Measurements from ENCODE around the gene RBFOX2. TPM values are rescaled to one million over a fixed set of nuclear protein-coding genes. Genes with fewer than 3 reads are reported as not detected.

RBFOX2 gene
- total RNA-seq, 1 experiment from 2014 or later = 81.1 TPM

- Histone ChIP-seq H3K36me3 (ENCODE audit: control insufficient read depth, insufficient read depth, low read length) (no peaks in the 10 kb centered on the region), H3K4me3 (ENCODE audit: low read depth in 2 of 2, low read length in 2 of 2) (no peak overlapping the region), H3K27me3 (ENCODE audit: control insufficient read depth, insufficient read depth, low read length) (no peaks in the 10 kb centered on the region), H3K9me3 (ENCODE audit: control insufficient read depth, insufficient read depth, low read depth, low read length) (no peaks in the 10 kb centered on the region), H3K4me1 (ENCODE audit: control insufficient read depth, insufficient read depth, low read length) (no peaks in the 10 kb centered on the region), H3K27ac (ENCODE audit: low read length) (no peak overlapping the region)
- in situ Hi-C loops (cut with HindIII; ENCODE audit: low pct_unique_long_range_greater_than_20kb, low sequenced_read_pairs) (no loop called here), intact Hi-C loops (cut with micrococcal nuclease; ENCODE audit: unreplicated experiment) (no loop called here)
- POLR2A ChIA-PET = no interaction called here
- DNase-seq (ENCODE audit: low read depth, low spot score) = no peak
- TF ChIP-seq SIN3A (IDR thresholded peaks at IDR 0.05; ENCODE audit: borderline replicate concordance, insufficient read depth, low read depth, low read length) = no peak
- TF ChIP-seq CTCF (IDR thresholded peaks at IDR 0.05) = no peak
- no peak for TF ChIP-seq TCF7L2 (IDR thresholded peaks at IDR 0.05; ENCODE audit: low read depth, low read length)
- no peak for TF ChIP-seq POLR2AphosphoS5 (IDR thresholded peaks at IDR 0.05; ENCODE audit: low read depth, low read length)
- no peak for TF ChIP-seq REST (IDR thresholded peaks at IDR 0.05; ENCODE audit: insufficient read depth in 1 of 2, low read depth in 2 of 2, low read length in 1 of 2)
- CTCF ChIA-PET = no interaction called here
- ATAC-seq = no peak
- no TSS peak for BruUV-seq (replicated peaks)
Measured at GRCh38 chr22:35688913-35689675, 339.5 kb downstream of the RBFOX2 start.

Other genes starting within 250 kb of the RBFOX2 start
- 3.2 TPM for gene APOL3, start 131.9 kb upstream of the RBFOX2 start, total RNA-seq (2021; ENCODE audit: unreplicated experiment)
- gene APOL4, start 173.0 kb upstream of the RBFOX2 start, total RNA-seq (2021; ENCODE audit: unreplicated experiment) = not detected
- gene APOL2, start 210.7 kb upstream of the RBFOX2 start, total RNA-seq (2021; ENCODE audit: unreplicated experiment) = 34.4 TPM
- 16.0 TPM for gene APOL1, start 224.3 kb upstream of the RBFOX2 start, total RNA-seq (2021; ENCODE audit: unreplicated experiment)

Data from Panc1 (cell line).